ENCODE results near the gene CLDN4.

DNA sequence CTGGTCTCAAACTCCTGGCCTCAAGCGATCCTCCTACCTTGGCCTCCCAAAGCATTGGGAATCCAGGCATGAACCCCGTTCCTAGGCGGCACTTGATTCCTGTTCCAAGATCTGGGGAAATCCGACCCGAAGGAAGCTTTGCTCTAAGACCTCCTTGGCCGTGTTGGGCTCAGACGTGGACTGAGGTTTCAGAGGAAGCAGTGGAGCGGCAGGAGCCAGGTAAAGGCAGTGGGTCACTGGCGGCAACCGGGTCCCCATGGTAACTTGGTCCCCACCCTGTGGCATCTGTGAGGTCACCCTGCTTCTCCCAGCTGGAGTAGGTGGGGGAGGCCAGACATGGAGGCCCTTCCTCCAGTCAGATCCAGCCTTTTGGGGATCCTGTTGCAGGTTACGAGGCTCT lies 30.1 kb downstream of the CLDN4 start, which contains the start of gene TMEM270:
- TF ChIP-seq, protein P1, sequence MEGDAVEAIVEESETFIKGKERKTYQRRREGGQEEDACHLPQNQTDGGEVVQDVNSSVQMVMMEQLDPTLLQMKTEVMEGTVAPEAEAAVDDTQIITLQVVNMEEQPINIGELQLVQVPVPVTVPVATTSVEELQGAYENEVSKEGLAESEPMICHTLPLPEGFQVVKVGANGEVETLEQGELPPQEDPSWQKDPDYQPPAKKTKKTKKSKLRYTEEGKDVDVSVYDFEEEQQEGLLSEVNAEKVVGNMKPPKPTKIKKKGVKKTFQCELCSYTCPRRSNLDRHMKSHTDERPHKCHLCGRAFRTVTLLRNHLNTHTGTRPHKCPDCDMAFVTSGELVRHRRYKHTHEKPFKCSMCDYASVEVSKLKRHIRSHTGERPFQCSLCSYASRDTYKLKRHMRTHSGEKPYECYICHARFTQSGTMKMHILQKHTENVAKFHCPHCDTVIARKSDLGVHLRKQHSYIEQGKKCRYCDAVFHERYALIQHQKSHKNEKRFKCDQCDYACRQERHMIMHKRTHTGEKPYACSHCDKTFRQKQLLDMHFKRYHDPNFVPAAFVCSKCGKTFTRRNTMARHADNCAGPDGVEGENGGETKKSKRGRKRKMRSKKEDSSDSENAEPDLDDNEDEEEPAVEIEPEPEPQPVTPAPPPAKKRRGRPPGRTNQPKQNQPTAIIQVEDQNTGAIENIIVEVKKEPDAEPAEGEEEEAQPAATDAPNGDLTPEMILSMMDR (IDR thresholded peaks at IDR 0.05; ENCODE audit: borderline replicate concordance, extremely low read depth, low read length, poor library complexity, severe bottlenecking): no peak
- no peak for TF ChIP-seq EZH2 (IDR thresholded peaks at IDR 0.05; ENCODE audit: borderline replicate concordance, low read depth, low read length, severe bottlenecking)

All from DND-41 (cell line).